WERI-Rb-1 (cell line): ENCODE results near the gene PREX1.
"Not testable (repeated sequence)": the region's sequence is repeated elsewhere in the genome, so short reads cannot be mapped to it uniquely, and the experiment has no call there.

ENCODE experiments used
- DNase-seq: peaks from one replicate; pipeline ENCODE4 v3.0.0-alpha.2; 2020
- H3K27ac ChIP-seq: fragments of 250-450 bp; sonication (Bioruptor Pico); 2 replicates; pipeline ENCODE4 v1.5.1; 2020; ENCODE audit warnings: mild to moderate bottlenecking, moderate library complexity
- H3K27me3 ChIP-seq: fragments of 250-450 bp; sonication (Bioruptor Pico); 2 replicates; pipeline ENCODE4 v1.5.1; 2021; ENCODE audit warnings: mild to moderate bottlenecking, low read depth, moderate library complexity; ENCODE audit not compliant: insufficient read depth, severe bottlenecking
- H3K36me3 ChIP-seq: fragments of 250-450 bp; sonication (Bioruptor Pico); 2 replicates; pipeline ENCODE4 v1.5.1; 2020; ENCODE audit warnings: mild to moderate bottlenecking, moderate library complexity
- H3K4me3 ChIP-seq: 2 replicates; pipeline ENCODE4 v1.5.1; 2011; ENCODE audit warnings: low read depth, mild to moderate bottlenecking, control low read depth, low read length
- H3K9me3 ChIP-seq: fragments of 250-450 bp; sonication (Bioruptor Pico); 2 replicates; pipeline ENCODE4 v1.5.1; 2021; ENCODE audit warnings: mild to moderate bottlenecking, moderate library complexity; ENCODE audit not compliant: severe bottlenecking
- CTCF ChIP-seq: IDR thresholded peaks from 2 replicates; pipeline ENCODE4 v1.5.1; 2011; ENCODE audit warnings: low read depth, mild to moderate bottlenecking, control low read depth, inconsistent platforms, low read length

Gene PREX1

GRCh38 chr20:48601798-48602197 is 226.0 kb downstream of the PREX1 start:
- no peak overlapping the region for H3K27ac ChIP-seq
- DNase-seq: no peak
- H3K36me3 ChIP-seq: no peaks in the 10 kb centered on the region
- TF ChIP-seq CTCF: no peak
- H3K9me3 ChIP-seq: no peaks in the 10 kb centered on the region
- no peaks in the 10 kb centered on the region for H3K27me3 ChIP-seq
- no peak overlapping the region for H3K4me3 ChIP-seq

GRCh38 chr20:48600470-48600945 is 227.3 kb downstream of the PREX1 start:
- no peaks in the 10 kb centered on the region for H3K27me3 ChIP-seq

GRCh38 chr20:48599748-48600469 is 227.9 kb downstream of the PREX1 start:
- no peak for TF ChIP-seq CTCF
- Histone ChIP-seq H3K9me3 (no peaks in the 10 kb centered on the region), H3K36me3 (no peaks in the 10 kb centered on the region), H3K4me3 (no peak overlapping the region), H3K27me3 (no peaks in the 10 kb centered on the region), H3K27ac (no peak overlapping the region)
- no peak for DNase-seq

More at GRCh38 chr20:48600470-48600945, 227.3 kb downstream of the PREX1 start:
- H3K27ac ChIP-seq: no peak overlapping the region
- H3K36me3 ChIP-seq: no peaks in the 10 kb centered on the region
- H3K4me3 ChIP-seq: no peak overlapping the region
- no peak for DNase-seq
- TF ChIP-seq CTCF: no peak
- no peaks in the 10 kb centered on the region for H3K9me3 ChIP-seq

GRCh38 chr20:48599106-48599747 is 228.6 kb downstream of the PREX1 start:
- no peak for TF ChIP-seq CTCF
- H3K4me3 ChIP-seq: no peak overlapping the region
- no peaks in the 10 kb centered on the region for H3K27me3 ChIP-seq
- H3K27ac ChIP-seq: no peak overlapping the region
- H3K36me3 ChIP-seq: no peaks in the 10 kb centered on the region
- H3K9me3 ChIP-seq: no peaks in the 10 kb centered on the region
- no peak for DNase-seq

GRCh38 chr20:48598303-48598941 is 229.4 kb downstream of the PREX1 start:
- H3K27me3 ChIP-seq, H3K36me3 ChIP-seq, DNase-seq, H3K9me3 ChIP-seq, H3K27ac ChIP-seq, H3K4me3 ChIP-seq: not testable (repeated sequence)
